MM.1S (cell line): ENCODE data around the gene HYI.

Experiments used
- DNase-seq: peaks from one replicate; pipeline ENCODE4 v3.0.0-alpha.2; 2015
- H2AFZ ChIP-seq: fragments of 300-600 bp; sonication (generic); 2 replicates; pipeline ENCODE4 v1.6.0; 2016; ENCODE audit warnings: antibody characterized with exemption, low read length
- H3F3A ChIP-seq: fragments of 300-600 bp; sonication (generic); 2 replicates; pipeline ENCODE4 v1.6.1; 2016; ENCODE audit warnings: mild to moderate bottlenecking, antibody characterized with exemption, low read length, moderate library complexity, mixed read lengths; ENCODE audit not compliant: insufficient read depth
- H3K27ac ChIP-seq: fragments of 300-600 bp; sonication (generic); 2 replicates; pipeline ENCODE4 v1.5.1; 2016; ENCODE audit warnings: mild to moderate bottlenecking, low read length
- H3K27me3 ChIP-seq: fragments of 300-600 bp; sonication (generic); replicated peaks from 2 replicates; pipeline ENCODE4 v1.6.0; 2016; ENCODE audit warnings: low read length; ENCODE audit not compliant: insufficient read depth
- H3K36me3 ChIP-seq: fragments of 300-600 bp; sonication (generic); replicated peaks from 2 replicates; pipeline ENCODE4 v1.6.1; 2016; ENCODE audit warnings: mild to moderate bottlenecking, low read length, mixed read lengths; ENCODE audit not compliant: insufficient read depth
- H3K4me1 ChIP-seq: fragments of 300-600 bp; sonication (generic); 2 replicates; pipeline ENCODE4 v1.6.1; 2016; ENCODE audit warnings: low read length, mixed read lengths
- H3K4me2 ChIP-seq: fragments of 300-600 bp; sonication (generic); 2 replicates; pipeline ENCODE4 v1.6.0; 2016; ENCODE audit warnings: low read depth, low read length
- H3K4me3 ChIP-seq: fragments of 300-600 bp; sonication (generic); 2 replicates; pipeline ENCODE4 v1.5.1; 2016; ENCODE audit warnings: low read length, mixed read lengths
- H3K79me2 ChIP-seq: fragments of 300-600 bp; sonication (generic); 2 replicates; pipeline ENCODE4 v1.6.1; 2016; ENCODE audit warnings: mixed run types, low read length, mixed read lengths
- H3K9ac ChIP-seq: fragments of 300-600 bp; sonication (generic); 2 replicates; pipeline ENCODE4 v1.6.1; 2016; ENCODE audit warnings: low read length, mixed read lengths
- H3K9me2 ChIP-seq: fragments of 300-600 bp; sonication (generic); replicated peaks from 2 replicates; pipeline ENCODE4 v1.6.1; 2016; ENCODE audit warnings: mild to moderate bottlenecking, low read length, mixed read lengths; ENCODE audit not compliant: insufficient read depth
- H3K9me3 ChIP-seq: fragments of 300-600 bp; sonication (generic); replicated peaks from 2 replicates; pipeline ENCODE4 v1.6.1; 2016; ENCODE audit warnings: mild to moderate bottlenecking, low read length, mixed read lengths; ENCODE audit not compliant: insufficient read depth
- H4K20me1 ChIP-seq: fragments of 300-600 bp; sonication (generic); 2 replicates; pipeline ENCODE4 v1.6.1; 2016; ENCODE audit warnings: mild to moderate bottlenecking, low read length, moderate library complexity, mixed read lengths; ENCODE audit not compliant: insufficient read depth
- CTCF ChIP-seq: fragments of 300-600 bp; sonication (generic); IDR thresholded peaks from 2 replicates; pipeline ENCODE4 v1.5.1; 2016; ENCODE audit warnings: antibody characterized with exemption, low read length, mixed read lengths
- EZH2 ChIP-seq: fragments of 300-600 bp; sonication (generic); optimal IDR thresholded peaks from 2 replicates; pipeline ENCODE3; 2017; ENCODE audit warnings: low read depth, mild to moderate bottlenecking, antibody characterized with exemption, low read length, mixed read lengths
- EZH2phosphoT487 ChIP-seq: fragments of 300-600 bp; sonication (generic); IDR thresholded peaks from 2 replicates; pipeline ENCODE4 v1.6.1; 2018; ENCODE audit warnings: antibody characterized with exemption, low read length

HYI gene

DNA sequence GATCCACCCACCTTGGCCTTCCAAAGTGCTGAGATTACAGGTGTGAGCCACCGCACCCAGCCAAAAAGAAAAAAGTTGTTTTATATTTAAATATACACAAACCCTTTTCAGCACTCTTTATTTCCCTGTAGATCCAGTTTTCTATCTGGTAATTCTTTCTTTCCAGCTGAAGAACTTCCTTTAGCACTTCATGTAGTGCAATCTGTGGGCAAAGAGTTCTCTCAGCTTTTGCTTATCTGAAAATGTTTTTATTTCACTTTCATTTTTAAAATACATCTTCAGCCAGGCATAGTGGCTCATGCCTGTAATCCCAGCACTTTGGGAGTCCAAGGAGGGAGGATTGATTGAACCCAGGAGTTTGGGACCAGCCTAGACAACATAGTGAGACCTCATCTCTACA, 28.5 kb upstream of the HYI start:
- no peaks in the 10 kb centered on the region for H3K9me3 ChIP-seq
- no peaks in the 10 kb centered on the region for H3K4me1 ChIP-seq
- H3K27me3 ChIP-seq = no peaks in the 10 kb centered on the region
- no peaks in the 10 kb centered on the region for H3F3A ChIP-seq
- no peaks in the 10 kb centered on the region for H3K36me3 ChIP-seq
- no peaks in the 10 kb centered on the region for H3K9me2 ChIP-seq
- peak overlapping the region; percentile 50; the same call in 1 of the 2 replicates for H3K4me2 ChIP-seq
- no peak overlapping the region for H3K27ac ChIP-seq
- no peak overlapping the region; the same call in 1 of the 2 replicates for H3K4me3 ChIP-seq
- H3K79me2 ChIP-seq = no peaks in the 10 kb centered on the region
- DNase-seq = peak; percentile 38
- H4K20me1 ChIP-seq = no peaks in the 10 kb centered on the region
- TF ChIP-seq CTCF (no peak), EZH2 (no peak), EZH2phosphoT487 (no peak)
- no peak overlapping the region for H3K9ac ChIP-seq
- peak overlapping the region; percentile 74 for H2AFZ ChIP-seq

DNA sequence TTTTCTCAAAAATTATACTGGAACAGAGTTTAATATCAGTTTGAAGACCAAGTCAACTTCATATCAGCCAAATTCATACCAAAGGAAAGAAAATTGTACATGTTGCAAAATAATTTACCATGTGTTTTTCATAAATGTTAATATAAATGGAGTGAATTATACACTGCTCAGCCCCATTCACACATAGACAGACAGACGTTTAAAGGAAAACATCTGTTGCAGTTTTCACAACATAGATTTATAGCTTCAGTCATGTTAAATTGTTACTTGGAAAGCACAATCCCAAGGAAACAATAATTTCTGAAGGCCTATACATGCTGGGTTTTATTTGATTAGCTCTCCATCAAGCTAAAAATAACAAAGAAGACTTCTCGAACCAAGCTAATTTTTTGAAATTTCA, 27.8 kb upstream of the HYI start:
- Histone ChIP-seq H4K20me1 (no peaks in the 10 kb centered on the region), H2AFZ (no peak overlapping the region), H3K4me1 (no peaks in the 10 kb centered on the region), H3K9ac (no peak overlapping the region), H3K79me2 (no peaks in the 10 kb centered on the region), H3K9me2 (no peaks in the 10 kb centered on the region), H3K9me3 (no peaks in the 10 kb centered on the region), H3K36me3 (no peaks in the 10 kb centered on the region), H3K27ac (no peak overlapping the region), H3F3A (no peaks in the 10 kb centered on the region), H3K4me3 (no peak overlapping the region), H3K27me3 (no peaks in the 10 kb centered on the region), H3K4me2 (no peak overlapping the region)
- TF ChIP-seq EZH2 (no peak), CTCF (no peak), EZH2phosphoT487 (no peak)
- DNase-seq = no peak

DNA sequence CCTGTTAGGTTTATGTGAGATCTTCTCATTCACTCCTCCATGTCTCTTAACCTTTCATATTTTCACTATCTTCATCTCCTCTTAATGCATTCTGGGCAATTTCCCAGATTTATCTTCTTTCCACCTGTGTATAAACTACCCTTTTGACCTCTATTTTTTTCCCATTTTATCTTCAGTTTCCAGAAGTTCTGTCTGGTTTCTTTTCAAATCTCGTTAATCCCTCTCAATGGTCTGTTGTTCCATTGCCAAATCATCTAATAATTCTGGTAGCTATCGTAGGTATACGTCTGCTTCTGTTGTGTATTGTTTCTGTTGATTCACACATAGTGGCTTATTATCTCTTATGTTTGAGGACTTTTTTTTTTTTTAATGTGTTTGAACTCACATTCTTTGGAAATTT, 25.7 kb upstream of the HYI start:
- no peak for DNase-seq
- Histone ChIP-seq H3K79me2 (no peaks in the 10 kb centered on the region), H4K20me1 (no peaks in the 10 kb centered on the region), H3K9ac (no peak overlapping the region), H3K4me3 (no peak overlapping the region), H2AFZ (no peak overlapping the region), H3K4me1 (no peaks in the 10 kb centered on the region), H3F3A (no peaks in the 10 kb centered on the region), H3K9me3 (no peaks in the 10 kb centered on the region), H3K27ac (no peak overlapping the region), H3K9me2 (no peaks in the 10 kb centered on the region), H3K36me3 (no peaks in the 10 kb centered on the region), H3K27me3 (no peaks in the 10 kb centered on the region), H3K4me2 (no peak overlapping the region)
- no peak for TF ChIP-seq CTCF
- TF ChIP-seq EZH2phosphoT487 = no peak
- no peak for TF ChIP-seq EZH2
